WTC11 (cell line): ENCODE data around the gene NUP35.

Source experiments
- NFE2L1 ChIP-seq: sonication (generic); formaldehyde crosslinking; IDR thresholded peaks from 2 replicates; pipeline ENCODE4 v1.8.1; 2023; ENCODE audit warnings: missing genetic modification reagents
- SP1 ChIP-seq: sonication (generic); formaldehyde crosslinking; conservative IDR thresholded peaks from 2 replicates; pipeline ENCODE4 v1.8.1; 2022; ENCODE audit warnings: missing genetic modification reagents
- TF ChIP-seq, protein P1 (sequence below): fragments of 200-600 bp; IDR thresholded peaks from 2 replicates; pipeline ENCODE4 v1.8.0; 2022; ENCODE audit warnings: antibody characterized with exemption
- TF ChIP-seq, protein P2 (sequence below): sonication (generic); formaldehyde crosslinking; conservative IDR thresholded peaks from 2 replicates; pipeline ENCODE4 v1.8.1; 2022; ENCODE audit warnings: mild to moderate bottlenecking, missing genetic modification reagents
- TF ChIP-seq, protein P3 (sequence below): sonication (generic); formaldehyde crosslinking; IDR thresholded peaks from 2 replicates; pipeline ENCODE4 v1.8.1; 2023; ENCODE audit warnings: mild to moderate bottlenecking, missing genetic modification reagents, moderate library complexity

DNA sequence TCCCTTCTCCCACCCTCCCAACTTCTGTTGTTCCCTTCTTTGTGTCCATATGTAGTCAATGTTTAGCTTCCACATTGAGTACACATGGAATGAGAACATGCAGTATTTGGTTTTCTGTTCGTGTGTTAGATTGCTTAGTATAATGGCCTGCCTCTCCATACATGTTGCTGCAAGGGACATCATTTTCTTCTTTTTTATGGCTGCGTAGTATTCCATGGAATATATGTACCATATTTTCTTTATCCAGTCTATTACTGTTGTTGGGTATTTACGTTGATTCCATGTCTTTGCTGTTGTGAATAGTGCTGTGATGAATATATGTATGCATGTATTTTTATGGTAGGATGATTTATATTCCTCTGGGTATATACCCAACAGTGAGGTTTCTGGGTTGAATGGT, 42.0 kb downstream of the NUP35 start:
- no peak for TF ChIP-seq NFE2L1 (CRISPR knock-in tag)
- TF ChIP-seq, protein P1, sequence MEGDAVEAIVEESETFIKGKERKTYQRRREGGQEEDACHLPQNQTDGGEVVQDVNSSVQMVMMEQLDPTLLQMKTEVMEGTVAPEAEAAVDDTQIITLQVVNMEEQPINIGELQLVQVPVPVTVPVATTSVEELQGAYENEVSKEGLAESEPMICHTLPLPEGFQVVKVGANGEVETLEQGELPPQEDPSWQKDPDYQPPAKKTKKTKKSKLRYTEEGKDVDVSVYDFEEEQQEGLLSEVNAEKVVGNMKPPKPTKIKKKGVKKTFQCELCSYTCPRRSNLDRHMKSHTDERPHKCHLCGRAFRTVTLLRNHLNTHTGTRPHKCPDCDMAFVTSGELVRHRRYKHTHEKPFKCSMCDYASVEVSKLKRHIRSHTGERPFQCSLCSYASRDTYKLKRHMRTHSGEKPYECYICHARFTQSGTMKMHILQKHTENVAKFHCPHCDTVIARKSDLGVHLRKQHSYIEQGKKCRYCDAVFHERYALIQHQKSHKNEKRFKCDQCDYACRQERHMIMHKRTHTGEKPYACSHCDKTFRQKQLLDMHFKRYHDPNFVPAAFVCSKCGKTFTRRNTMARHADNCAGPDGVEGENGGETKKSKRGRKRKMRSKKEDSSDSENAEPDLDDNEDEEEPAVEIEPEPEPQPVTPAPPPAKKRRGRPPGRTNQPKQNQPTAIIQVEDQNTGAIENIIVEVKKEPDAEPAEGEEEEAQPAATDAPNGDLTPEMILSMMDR = no peak
- TF ChIP-seq, protein P2, sequence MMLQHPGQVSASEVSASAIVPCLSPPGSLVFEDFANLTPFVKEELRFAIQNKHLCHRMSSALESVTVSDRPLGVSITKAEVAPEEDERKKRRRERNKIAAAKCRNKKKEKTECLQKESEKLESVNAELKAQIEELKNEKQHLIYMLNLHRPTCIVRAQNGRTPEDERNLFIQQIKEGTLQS (CRISPR knock-in tag) = no peak
- TF ChIP-seq, protein P3, sequence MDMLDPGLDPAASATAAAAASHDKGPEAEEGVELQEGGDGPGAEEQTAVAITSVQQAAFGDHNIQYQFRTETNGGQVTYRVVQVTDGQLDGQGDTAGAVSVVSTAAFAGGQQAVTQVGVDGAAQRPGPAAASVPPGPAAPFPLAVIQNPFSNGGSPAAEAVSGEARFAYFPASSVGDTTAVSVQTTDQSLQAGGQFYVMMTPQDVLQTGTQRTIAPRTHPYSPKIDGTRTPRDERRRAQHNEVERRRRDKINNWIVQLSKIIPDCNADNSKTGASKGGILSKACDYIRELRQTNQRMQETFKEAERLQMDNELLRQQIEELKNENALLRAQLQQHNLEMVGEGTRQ (CRISPR knock-in tag) = no peak
- TF ChIP-seq SP1 = no peak
